Fibroblast of upper back skin (primary cell): ENCODE measurements around the gene ITGA8.
"Not testable (repeated sequence)": the region's sequence is repeated elsewhere in the genome, so short reads cannot be mapped to it uniquely, and the experiment has no call there.

Experiments
- DNase-seq: peaks from one replicate; pipeline ENCODE4 v3.0.0-alpha.2; 2013

The ITGA8 gene

DNA sequence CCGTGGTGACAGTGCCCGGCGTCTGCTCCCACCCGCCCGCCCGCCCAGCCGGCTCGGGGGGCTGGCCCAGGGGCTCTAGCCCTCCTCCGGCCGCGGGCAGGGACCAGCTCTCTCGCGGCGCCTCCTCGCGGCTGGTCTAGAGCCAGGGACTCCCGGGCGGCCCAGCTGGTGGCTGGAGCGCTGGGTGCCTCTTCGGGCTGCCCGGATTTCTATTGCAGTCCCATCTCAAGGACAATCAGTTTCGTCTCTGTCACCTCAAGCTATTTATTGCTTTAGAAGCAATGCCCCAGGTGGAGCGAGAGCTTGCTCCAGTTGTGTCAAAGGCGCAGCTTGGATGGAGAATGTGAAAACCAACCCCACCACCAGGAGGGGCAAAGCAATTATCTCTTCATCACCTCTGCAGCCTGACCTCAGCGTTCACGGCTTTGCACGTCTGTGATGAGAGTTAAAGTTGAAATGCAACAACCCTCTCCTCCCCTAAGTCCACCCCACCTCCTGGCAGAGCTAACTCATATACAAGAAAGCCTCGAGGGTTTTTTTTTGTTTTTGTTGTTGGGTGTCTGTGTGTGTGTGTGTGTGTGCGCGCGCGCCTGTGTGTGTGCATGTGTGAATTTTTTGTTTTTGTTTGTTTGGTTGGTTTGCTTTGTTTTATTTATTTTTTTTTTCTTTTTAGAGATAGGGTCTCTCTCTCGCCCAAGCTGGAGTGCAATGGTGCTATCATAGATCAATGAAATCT lies at the start of gene ITGA8:
Gene ITGA8, minus strand, starts transcription at position 24 of the 736 bp plus-strand sequence. CDS start 151 bp downstream, outside the sequence.
- peak; percentile 42 for DNase-seq

DNA sequence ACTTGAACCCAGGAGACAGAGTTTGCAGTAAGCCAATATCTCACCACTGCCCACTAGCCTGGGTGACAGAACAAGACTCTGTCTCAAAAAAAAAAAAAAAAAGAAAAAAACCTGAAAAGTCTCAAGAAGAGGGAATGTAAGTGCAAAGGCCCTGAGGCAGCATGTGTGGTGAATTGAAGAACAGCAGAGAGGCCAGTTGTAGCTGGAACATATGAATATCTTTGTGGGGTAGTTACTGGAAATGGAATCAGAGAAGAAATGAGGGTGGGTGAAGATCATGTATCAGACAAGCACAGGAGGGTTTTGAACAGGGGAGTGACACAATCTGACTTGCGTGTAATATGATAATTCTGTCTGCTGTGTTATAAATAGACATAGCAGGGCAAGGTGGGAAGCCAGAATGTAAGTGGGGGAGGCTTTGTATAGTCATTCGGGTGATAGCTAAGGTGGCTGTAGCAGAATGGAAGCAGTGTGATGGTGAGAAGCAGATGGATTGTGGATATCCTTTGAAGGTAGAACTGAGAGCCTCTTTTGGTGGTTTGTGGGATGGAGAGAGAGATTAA lies 45.3 kb upstream of the ITGA8 start:
- no peak for DNase-seq

DNA sequence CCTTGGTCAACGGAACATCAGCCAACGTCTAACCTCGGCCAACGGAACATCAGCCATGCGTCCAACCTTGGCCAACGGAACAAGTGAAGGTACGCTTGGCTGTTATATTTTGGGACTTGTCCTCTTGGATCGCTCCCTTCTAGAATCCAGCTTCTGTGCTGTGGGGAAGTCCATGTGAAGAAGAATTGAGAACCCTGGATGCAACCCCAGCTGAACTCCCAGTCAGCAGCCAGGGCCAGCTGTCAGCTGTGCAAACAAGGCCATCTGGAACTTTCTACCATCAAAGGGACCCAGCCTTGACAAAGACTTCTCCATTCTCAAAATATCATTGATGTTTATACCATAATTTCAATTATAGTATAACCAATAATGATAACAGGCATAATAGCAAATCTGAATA lies 43.3 kb upstream of the ITGA8 start:
- no peak for DNase-seq

DNA sequence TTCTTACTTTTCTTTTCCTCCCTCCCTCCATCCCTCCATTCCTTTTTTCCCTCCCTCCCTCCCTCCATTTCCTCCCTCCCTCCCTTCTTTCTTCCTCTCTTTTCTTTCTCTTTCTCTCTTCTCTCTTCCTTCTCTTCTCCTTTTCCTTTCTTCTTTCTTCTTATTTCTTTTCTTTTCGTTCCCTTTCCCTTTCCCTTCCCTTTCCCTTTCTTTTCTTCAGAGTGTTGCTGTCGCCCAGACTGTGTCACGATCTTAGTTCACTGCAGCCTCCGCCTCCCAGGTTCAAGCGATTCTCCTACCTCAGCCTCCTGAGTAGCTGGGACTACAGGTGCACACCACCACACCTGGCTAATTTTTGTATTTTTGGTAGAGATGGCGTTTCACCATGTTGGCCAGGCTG lies 42.5 kb upstream of the ITGA8 start:
- not testable (repeated sequence) for DNase-seq

DNA sequence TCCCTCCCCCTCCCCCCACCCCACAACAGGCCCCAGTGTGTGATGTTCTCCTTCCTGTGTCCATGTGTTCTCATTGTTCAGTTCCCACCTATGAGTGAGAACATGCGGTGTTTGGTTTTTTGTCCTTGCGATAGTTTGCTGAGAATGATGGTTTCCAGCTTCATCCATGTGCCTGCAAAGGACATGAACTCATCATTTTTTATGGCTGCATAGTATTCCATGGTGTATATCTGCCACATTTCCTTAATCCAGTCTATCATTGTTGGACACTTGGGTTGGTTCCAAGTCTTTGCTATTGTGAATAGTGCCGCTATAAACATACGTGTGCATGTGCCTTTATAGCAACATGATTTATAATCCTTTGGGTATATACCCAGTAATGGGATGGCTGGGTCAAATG lies 41.5 kb upstream of the ITGA8 start:
- not testable (repeated sequence) for DNase-seq

DNA sequence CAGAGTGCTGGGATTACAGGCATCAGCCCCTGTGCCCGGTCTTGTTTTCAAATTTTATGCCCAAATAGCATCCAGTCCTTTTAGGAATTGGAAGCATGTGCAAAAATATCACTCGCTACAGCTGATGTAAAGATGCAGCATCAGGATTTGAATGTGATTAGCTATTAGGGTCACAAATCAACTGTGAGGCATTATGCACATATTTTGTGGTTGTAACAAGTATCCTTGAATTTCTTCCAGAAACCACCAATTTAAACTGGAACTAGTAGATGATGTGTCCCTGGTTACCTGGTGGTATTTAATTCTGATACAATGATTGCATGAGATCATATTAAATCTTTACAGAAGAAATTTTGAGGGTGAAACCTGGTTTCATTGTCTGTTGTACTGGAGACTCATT lies 41.0 kb upstream of the ITGA8 start:
- DNase-seq = peak; percentile 75

DNA sequence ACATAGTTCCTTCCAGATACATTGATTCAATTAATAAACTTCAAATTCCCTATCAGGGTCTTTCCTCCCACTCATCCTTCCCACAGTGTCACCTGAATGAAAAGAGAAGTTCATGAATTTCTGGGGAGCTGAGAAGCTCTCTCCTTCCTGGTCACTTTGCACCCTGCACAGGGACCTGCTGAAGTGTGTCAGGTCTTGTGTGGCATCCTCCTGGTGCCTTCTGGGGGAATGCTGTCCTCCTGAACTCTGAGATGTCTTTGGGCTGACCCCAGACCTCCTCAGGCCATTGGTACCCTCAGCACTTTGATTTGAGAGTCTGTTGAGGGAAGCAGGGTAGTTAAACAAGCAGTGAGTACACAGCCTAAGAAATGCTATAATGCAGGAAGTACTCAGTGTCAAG lies 39.5 kb upstream of the ITGA8 start:
- DNase-seq = no peak

DNA sequence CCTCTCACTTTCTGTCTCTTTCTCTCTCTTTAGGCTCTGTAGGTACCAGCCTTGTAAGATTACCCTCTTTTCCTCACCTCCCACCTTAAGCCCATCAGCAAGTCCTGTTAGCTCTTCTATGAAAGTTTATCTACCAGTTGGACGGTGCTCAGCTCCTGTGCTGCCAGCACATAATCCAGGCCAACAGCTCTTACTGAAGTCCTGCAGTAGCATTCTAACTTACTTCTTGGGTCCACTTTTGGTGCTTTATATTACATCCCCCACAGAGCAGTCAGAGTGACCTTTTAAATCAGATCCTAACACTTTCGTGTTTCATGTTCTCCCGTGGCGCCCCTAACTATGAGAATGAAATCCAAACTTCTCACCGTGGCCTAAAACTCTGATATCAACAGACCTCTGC lies 38.9 kb upstream of the ITGA8 start:
- DNase-seq = no peak

DNA sequence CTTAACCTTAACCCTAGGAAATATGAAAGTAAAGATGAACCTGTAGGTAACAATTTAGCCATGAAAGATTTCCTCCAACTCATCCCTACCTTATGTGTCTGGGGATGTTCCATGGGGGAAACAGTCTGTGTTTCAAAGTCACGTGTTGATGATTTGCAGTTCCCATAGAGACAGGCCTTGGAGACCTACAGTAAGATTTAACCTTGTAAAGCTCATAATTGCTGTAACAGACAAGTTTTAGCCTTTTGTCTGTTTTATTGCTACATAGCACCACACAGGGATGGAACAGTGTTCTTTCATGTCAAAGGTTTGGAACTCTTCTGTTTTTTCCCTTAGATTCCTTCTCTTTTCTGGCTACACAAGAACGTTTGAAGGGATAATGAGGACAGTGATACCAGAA lies 35.2 kb upstream of the ITGA8 start:
- no peak for DNase-seq

DNA sequence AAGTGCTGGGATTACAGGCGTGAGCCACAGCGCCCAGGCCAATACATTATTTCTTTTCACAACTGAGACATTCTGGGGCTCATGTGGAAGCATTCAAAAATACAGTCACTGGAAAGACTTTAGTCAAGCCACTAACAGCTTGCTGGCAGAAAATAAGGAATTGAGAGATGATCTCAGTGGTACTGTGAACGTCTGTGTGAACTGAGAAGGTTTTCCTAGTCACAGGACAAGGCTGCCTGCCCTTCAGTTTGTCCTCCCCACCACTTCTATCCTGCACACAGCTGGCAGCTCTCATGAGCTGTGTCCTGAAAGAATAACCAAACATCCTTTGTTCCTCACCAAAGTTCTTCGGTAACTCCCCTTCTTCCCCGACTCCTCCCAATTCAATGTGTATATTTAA lies 31.3 kb upstream of the ITGA8 start:
- no peak for DNase-seq

DNA sequence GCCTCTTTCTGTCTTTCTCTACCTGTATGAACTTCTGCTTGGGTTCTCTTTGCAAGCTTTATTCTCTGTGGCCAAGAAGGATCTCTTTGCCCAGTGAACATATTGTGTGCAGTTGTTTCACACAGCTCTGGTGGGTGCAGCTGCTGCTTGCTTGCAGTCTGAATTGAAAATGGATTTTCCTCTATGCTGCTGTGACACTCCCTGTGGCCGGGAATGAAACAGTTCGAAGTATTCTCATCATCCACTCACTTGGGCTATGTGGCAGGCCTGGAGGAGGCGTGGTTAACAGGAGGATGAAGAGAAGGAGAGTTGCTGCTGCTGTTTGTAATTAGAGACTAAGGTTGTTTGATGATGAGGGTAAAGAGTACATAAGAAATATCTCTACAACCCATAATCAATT lies 28.4 kb upstream of the ITGA8 start:
- peak; percentile 46 for DNase-seq

DNA sequence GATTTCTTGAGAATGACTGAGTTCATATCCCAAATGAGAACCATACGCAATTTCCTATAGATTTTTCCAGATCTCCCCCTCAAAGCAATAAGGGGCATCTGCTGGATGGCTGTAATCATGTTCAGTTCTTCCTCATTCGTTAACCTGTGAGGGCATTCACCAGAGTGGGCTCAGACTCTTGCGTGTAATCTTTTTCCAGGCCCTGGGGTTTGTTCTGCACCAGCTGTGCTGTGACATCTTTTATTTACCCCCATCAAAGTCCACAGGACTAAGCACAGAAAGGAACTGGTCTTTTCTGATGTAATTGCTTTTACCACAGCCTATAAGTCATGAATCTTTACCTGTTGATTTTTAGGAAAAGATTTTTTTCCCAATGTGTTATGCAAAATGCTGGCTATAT lies 27.9 kb upstream of the ITGA8 start:
- no peak for DNase-seq

DNA sequence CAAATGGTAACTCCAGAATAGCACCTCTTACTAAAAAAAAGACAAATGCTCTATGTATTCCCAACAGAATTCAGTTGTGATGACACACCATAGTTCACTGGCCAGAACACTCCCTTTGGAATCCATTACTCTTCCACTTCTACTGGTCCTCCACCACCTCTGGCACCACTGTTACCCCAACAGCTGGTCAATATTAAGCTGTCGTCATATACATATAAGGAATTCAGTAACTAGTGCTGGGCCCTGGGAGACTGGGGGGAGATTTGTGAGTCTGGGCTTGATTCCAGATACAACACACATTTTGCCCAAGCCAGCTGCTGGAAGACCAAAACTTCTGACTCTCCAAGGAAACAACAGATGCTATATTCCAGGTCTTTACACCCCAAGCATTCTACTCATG lies 26.0 kb upstream of the ITGA8 start:
- DNase-seq = peak; percentile 93

DNA sequence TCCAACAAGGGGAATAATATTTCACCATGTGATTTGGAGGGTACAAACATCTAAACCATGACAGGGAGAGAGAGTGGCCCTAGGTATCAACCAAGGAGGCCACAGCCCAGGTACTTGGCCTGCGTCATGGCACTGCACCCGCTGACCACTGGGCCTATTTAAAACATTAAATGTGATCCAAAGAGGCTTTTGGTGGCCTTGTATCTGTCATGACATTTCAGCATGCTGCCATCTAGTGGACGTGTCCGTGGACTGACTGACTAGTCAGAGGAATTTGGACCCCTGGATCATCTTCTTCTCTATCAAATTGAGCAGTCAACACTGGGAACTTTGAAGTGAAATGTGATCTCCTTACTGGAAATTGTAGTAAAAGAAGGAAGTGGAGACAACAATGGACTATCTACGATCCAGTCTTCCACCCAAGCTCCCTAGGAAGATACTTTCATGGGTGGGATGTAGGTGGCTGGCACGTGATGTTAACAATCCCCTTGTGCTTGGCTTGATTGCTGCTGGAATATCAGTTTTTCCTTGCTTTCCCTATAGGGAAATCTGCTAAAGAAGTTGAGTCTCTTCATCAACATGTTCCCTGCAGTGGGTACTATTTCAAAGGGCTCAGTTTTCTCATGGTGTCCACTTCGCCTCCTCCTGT lies 24.6 kb upstream of the ITGA8 start:
- DNase-seq = peak; percentile 41

DNA sequence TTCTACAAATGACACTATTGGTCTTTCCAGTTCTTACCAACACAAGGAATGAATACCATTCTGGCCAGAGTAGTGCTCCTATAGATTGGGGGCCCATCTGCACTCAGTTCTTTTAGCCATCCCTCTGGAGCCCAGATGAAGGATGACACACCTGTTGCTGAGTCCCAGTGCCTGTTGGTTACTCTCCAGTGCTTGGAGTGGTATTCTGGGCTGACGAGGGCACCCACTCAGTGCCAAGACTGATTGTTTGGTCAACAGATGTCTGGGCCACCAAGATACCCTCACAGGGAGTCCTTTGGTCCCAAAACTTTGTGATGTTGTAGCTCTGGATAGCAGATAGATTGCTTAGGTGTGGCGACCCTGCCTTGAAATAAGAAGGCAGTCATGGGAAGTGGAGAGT lies 23.7 kb upstream of the ITGA8 start:
- DNase-seq = no peak

DNA sequence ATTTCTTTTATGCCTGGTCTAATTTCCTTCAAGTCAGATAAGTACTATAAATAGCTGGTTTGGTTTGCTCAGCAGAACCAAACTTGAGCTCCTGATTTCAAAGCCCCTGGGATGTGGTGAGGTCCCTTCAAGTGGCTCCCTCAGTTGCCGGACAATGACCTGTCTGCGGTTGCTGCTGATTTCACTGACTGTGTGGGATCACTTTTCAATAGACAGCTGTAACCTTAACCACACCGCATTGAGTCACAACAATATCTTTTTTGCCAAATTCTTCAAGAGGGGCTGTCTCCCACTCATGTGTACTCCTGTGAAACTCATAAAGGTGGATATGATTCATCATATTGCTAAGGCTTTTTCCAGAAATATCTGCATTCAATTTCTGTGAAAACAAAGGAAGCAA lies 23.1 kb upstream of the ITGA8 start:
- DNase-seq = peak; percentile 80

DNA sequence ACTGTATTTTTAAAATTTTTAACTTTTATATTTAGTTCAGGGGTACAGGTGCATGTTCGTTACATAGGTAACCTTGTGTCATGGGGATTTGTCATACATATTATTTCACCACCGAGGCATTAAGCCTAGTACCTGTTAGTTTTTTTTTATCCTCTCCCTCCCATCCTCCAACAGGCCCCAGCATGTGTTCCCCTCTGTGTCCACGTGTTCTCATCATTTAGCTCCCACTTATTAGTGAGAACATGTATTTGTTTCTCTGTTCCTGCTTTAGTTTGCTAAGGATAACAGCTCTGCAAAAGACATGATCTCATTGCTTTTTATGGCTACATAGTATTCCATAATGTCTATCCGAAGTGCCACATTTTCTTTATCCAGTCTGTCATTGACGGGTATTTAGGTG lies 22.4 kb upstream of the ITGA8 start:
- no peak for DNase-seq

DNA sequence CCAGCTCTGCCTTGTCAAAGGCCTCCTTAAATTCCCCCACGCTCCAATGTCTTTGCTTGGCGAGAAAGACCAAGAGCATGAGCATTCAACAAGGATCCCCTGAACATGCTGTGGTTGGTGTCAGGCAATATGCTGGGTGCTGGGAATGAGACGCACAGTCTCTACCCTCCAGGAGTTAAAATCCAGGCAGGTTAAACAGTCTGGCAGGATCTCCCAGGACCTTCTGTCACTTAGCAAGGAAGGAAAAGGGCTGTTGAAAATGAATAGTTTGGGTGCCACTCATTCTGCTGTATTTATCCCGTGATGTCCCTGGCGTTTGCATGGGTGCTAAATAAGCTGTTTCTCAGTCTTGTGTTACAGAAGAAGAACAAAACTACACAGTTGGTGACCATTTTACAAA lies 21.9 kb upstream of the ITGA8 start:
- no peak for DNase-seq

DNA sequence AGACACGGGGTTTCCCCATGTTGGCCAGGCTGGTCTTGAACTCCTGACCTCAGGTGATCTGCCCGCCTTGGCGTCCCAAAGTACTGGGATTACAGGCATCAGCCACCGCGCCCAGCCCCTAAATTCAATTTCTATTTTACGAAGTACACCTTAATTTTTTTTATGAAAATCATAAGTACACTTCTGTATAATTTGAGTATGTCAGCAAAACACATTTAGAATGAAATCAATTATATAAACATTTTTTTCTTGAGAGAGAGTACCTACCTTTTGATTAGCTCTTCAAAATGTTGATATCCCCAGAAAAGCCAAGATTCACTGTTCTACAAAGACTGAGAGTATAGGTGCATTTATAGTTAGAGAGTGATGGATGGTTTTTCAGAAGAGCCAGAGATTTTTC lies 20.5 kb upstream of the ITGA8 start:
- no peak for DNase-seq

DNA sequence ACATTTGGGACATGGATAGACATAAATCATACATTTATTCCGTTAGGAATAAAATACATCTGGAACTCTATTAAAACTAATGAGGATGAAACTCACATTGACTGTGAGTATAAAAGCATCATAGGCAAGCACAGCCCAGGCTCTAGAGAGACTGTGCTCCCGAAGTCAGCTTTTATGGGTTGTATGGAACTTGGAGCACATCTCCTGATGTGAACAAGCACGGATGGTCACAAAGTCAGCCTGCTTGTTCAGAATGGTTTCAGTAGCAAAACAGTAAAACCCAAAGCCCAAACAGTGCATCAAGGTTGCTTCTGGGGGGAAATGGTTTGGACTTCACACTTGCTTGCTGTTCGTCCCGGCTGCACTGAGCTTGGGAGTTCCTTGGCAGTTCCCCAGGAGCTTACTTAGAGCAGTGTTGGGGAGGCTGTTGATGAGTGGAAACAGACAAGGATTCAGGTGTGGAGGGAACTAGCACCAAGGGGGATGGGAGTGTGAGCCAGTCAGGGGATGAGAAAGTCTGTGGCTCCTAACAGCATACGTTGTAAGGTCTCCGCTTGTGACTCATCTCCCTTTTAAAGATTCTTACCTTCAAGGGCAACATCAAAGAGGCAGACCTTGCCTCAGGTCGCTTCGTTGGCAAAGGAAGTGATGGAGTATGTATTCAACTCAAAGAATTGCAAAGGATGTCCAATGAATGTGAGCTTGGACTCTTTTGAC lies 19.7 kb upstream of the ITGA8 start:
- no peak for DNase-seq

DNA sequence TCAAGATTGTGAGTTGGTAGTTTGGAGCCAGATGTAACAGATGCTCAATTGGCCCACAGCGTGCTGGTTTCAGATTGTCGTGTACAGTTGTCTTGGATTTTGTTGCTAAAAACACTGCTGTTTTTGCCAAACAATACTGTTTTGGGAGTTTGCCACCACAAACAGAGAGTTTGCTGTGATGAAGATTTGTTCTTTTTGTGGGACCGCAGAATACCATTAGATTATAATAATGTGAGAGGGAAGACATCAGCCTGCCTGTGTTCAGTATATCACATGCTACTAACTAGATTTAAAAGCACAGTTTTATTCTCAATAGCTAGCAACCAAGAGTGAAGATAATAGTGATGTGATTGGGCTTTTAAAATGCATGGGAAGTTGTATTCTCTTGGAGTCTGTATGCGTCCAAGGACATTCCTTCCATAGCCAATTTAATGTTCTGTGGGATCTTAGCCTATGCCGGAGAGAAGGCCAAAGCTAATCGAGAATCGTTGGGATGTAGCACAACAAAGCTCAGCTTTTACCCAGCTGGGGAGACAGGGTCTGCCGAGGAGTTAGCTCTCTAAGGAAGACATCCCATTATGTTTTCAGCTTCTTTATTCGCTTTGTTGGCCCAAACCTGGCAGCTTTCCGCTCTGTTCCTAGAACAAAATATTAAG lies 18.7 kb upstream of the ITGA8 start:
- DNase-seq = peak; percentile 32

DNA sequence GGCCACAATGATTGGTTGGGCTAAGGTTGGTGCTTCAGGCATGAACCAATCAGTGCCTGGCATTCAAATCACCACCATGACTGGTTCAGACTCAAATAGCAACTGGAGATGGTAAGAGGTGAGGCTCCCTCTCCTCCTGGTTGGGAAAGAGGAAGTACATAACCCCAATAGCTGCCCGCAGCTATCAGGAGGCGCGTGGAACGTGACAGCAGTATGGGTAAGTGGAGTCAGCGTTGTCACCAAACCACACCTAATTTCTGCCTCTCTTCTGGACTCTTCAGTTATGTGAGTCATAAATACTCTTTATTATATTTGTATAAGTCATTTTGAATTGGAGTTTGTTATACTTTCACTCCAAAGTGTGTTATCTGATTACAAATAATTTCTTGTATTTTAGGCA lies 17.9 kb upstream of the ITGA8 start:
- no peak for DNase-seq

DNA sequence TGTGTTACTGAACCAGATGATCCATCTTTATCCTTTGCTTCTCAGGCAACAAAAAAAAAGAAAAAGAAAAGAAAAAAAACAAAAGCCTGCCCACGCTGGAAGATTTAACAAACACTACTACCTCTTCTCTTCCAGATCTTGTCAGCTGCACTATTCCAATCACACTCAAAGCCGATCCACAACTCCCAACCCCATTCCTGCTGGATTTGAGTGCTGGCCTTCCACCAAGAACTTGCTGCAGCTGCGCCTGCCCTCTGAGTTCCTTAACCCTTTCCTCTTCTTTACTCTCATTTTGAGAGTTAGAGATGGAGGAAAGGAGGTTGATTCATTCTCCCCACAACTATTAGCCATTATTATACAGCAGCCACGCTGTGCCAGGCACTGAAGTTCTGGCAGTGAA lies 16.0 kb upstream of the ITGA8 start:
- DNase-seq = peak; percentile 57
